Measurements from ENCODE around the gene LGALS7.

The LGALS7 gene

DNA sequence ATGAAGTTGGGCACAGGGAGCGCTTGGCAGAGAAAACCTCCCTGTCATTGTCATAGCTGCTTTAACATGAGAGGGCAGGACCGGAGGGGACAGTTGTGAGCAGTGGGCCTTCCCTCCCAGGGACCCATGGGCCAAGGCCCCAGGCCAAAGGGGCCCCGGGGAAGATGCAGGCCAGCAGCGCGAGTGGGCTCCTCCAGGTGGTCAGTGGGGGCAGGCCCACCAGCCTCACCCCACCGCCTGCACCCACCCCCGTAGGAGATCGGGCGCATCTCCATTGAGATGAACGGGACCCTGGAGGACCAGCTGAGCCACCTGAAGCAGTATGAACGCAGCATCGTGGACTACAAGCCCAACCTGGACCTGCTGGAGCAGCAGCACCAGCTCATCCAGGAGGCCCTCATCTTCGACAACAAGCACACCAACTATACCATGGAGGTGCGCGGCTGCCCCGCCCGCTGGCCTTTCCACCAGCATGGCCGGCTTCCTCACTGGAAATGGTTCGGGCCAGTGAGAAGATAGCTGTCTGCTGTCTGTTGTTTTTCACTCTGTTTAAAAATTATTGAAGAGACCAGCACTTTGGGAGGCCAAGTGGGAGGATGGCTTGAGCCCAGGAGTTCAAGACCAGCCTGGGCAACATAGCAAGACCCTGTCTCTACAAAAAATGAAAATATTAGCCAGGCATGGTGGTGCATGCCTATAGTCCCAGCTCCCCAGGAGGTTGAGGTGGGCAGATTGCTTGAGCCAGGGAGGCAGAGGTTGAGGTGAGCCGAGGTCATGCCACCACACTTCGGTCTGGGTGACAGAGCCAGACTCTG lies 47.6 kb downstream of the LGALS7 start:
- DNase-seq: no peak

DNA sequence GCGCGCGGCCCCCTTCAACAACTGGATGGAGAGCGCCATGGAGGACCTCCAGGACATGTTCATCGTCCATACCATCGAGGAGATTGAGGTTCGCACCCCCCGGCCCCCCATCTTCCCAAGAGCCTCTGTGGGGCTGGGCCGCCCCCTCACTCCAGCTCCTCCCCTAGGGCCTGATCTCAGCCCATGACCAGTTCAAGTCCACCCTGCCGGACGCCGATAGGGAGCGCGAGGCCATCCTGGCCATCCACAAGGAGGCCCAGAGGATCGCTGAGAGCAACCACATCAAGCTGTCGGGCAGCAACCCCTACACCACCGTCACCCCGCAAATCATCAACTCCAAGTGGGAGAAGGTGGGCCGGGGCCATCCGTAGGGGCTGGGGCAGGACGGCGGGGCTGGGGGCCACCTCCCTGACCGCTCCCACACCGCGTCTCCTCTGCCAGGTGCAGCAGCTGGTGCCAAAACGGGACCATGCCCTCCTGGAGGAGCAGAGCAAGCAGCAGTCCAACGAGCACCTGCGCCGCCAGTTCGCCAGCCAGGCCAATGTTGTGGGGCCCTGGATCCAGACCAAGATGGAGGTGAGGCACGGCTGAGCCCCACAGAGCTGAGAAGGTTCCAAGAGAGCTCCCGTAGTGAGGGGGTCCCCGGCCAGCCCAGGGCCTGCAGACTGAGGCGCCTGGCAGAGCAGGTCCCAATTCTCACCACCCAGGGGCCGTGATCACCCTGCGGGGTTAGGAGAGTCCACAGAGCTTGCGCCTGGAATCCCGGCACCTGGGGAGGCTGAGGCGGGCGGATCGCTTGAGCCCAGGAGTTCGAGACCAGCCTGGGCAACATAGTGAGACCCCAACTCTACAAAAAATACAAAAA lies 49.1 kb downstream of the LGALS7 start:
- no peak for DNase-seq

DNA sequence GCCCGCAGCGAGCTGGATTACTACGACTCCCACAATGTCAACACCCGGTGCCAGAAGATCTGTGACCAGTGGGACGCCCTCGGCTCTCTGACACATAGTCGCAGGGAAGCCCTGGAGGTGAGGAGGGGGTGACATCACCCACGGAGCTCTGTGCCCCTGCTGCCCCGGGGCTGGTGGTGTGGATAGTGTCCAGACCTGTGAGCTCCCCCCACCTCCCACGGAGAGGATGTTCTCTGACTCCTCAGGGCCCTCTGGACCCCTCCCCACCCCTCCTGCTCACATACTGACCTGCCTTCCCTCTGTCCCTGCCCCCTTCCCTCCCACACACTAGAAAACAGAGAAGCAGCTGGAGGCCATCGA lies 49.7 kb downstream of the LGALS7 start:
- DNase-seq: no peak

DNA sequence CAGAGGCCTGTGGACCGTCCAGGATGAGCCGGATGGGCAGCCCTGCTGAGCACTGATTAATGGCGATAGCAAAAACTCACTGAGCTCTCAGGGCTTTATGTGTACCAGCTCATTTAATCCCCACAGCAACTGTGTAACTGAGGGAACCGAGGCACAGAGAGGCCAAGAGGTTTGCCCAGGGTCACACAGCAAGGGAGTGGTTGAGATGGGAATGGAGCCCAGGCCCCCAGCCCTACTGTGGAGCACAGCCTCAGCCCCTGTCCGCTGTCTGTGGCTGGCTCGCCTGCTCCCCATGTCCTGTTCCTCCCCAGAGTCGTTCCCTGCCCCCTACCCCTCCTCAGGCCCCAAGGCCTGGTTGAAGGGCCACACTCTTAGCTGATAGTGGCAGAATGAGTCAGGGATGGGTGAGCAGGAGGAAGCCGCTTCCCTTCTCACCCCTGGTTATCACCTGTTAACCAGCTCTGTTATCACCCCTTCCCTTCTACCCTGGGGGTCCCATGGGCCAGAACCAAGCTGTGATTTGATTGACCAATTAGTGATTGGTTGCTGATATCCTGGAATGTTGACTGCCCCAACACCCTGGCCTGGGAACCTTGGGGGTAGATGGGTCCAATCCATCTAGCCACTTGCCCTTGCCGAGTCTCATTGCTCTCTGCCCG lies 50.2 kb downstream of the LGALS7 start:
- DNase-seq: no peak

DNA sequence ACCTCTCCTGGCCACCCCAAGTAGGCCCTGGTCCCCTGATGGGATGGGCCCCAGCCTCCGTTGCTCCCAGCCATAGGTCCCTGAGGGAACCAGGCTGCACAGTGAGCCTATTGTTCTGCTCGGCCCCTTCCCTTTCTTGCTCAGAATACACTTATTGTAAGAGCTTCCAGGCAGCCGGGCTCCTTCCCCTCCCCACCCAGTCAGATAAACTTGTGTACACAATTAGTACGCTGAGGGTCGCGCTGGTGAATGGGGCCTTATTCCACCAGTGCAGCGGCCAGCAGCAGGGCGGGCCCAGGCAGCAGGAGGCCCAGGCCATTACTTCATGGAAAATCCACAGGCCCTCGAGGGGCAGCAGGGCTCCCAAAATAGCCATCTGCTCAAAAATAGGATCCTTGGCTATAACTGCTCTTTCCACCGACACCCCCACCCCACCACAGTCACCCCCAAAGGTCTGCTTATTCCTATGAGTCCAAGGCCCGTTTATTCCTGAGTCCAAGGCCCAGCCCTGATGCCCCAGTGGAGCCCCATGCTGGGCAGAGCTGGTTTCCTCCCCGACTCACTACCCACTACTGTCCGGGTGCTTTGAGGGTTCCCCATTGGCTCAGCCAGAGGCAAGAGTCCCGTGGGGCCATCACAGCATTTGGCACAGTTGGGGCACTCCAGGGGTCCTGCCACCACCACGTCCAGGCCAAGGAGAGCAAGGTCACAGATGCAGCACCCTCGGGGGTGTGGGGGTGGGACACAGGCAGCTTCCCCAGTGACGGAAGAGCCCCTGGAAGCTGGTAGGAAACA lies 51.1 kb downstream of the LGALS7 start:
- no peak for DNase-seq

DNA sequence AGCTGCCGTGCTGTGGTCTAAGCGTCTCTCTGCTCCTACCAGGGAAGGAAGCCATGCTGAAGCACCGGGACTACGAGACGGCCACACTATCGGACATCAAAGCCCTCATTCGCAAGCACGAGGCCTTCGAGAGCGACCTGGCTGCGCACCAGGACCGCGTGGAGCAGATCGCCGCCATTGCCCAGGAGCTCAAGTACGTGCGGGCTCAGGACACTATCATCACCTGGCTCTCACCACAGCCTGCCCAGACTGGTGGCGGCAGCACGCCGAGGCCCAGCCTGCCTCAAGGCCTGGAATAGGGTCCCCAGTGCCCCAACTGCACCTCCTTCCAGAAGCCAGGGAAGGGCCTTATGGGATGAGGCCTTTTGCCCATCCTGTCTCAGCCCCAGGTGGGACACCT lies 51.8 kb downstream of the LGALS7 start:
- no peak for DNase-seq

All from T1000 (cell line).